GM12878 (cell line): ENCODE measurements around the gene JOSD2. TPM values are rescaled to one million over a fixed set of nuclear protein-coding genes. Genes with fewer than 3 reads are reported as not detected.

ENCODE experiments used
- ASH2L ChIP-seq: fragments of 300-600, 200-600 bp; sonication (generic); IDR thresholded peaks from 2 replicates; pipeline ENCODE4 v1.6.1; 2017; ENCODE audit warnings: low read depth, mild to moderate bottlenecking, borderline replicate concordance
- BCLAF1 ChIP-seq: fragments of 450-650 bp; IDR thresholded peaks from 2 replicates; pipeline ENCODE4 v1.6.1; 2017; ENCODE audit warnings: antibody characterized with exemption, mild to moderate bottlenecking, moderate library complexity
- BHLHE40 ChIP-seq, 2 experiments: fragments of 450-650 bp in 1 of 2; IDR thresholded peaks; 2 replicates each; pipeline ENCODE4 v1.6.1; 2011 to 2017; ENCODE audit warnings: low read depth in 2 of 2, borderline replicate concordance in 1 of 2, improper control_type of control experiment in 1 of 2, low read length in 1 of 2, mild to moderate bottlenecking in 1 of 2
- BMI1 ChIP-seq: fragments of 450-650 bp; IDR thresholded peaks from 2 replicates; pipeline ENCODE4 v1.6.1; 2016; ENCODE audit warnings: mild to moderate bottlenecking, moderate library complexity, borderline replicate concordance
- CBFB ChIP-seq: IDR thresholded peaks from 2 replicates; pipeline ENCODE4 v1.6.1; 2016; ENCODE audit warnings: antibody characterized with exemption, low read depth
- FOS ChIP-seq: IDR thresholded peaks from 3 replicates; pipeline ENCODE4 v1.6.1; 2011; ENCODE audit warnings: borderline replicate concordance; ENCODE audit not compliant: insufficient read length; ENCODE audit errors: extremely low read depth
- FOXK2 ChIP-seq: fragments of 450-650 bp; IDR thresholded peaks from 2 replicates; pipeline ENCODE4 v1.6.1; 2017; ENCODE audit warnings: mild to moderate bottlenecking, moderate library complexity
- HDAC2 ChIP-seq: fragments of 200-600 bp; sonication (generic); IDR thresholded peaks from 2 replicates; pipeline ENCODE4 v1.6.1; 2017
- MEF2A ChIP-seq: IDR thresholded peaks from 2 replicates; pipeline ENCODE4 v1.6.1; 2011; ENCODE audit warnings: low read depth, mild to moderate bottlenecking, low read length, moderate library complexity; ENCODE audit not compliant: insufficient read depth
- MXI1 ChIP-seq: fragments of 150-350 bp; IDR thresholded peaks from 2 replicates; pipeline ENCODE4 v1.6.1; 2011; ENCODE audit warnings: low read depth, mild to moderate bottlenecking, inconsistent platforms, low read length, improper control_type of control experiment
- MYC ChIP-seq: IDR thresholded peaks from 2 replicates; pipeline ENCODE4 v1.6.1; 2011; ENCODE audit warnings: mild to moderate bottlenecking, low read length, moderate library complexity, inconsistent platforms; ENCODE audit not compliant: insufficient read depth, insufficient replicate concordance, insufficient read length, severe bottlenecking
- NKRF ChIP-seq: fragments of 450-650 bp; conservative IDR thresholded peaks from 2 replicates; pipeline ENCODE4 v1.6.1; 2017; ENCODE audit warnings: mild to moderate bottlenecking, moderate library complexity
- NR2C1 ChIP-seq: fragments of 450-650 bp; IDR thresholded peaks from 2 replicates; pipeline ENCODE4 v1.6.1; 2017; ENCODE audit warnings: antibody characterized with exemption, mild to moderate bottlenecking, moderate library complexity
- NR2F1 ChIP-seq: fragments of 450-650 bp; conservative IDR thresholded peaks from 2 replicates; pipeline ENCODE4 v1.6.1; 2017; ENCODE audit warnings: mild to moderate bottlenecking
- NRF1 ChIP-seq: conservative IDR thresholded peaks from 2 replicates; pipeline ENCODE4 v1.6.1; 2011; ENCODE audit warnings: mild to moderate bottlenecking, low read depth, low read length, improper control_type of control experiment
- POU2F2 ChIP-seq: IDR thresholded peaks from 3 replicates; pipeline ENCODE4 v1.6.1; 2011; ENCODE audit warnings: low read depth, mild to moderate bottlenecking, low read length, borderline replicate concordance
- RELB ChIP-seq: fragments of 450-650 bp; IDR thresholded peaks from 2 replicates; pipeline ENCODE4 v1.6.1; 2017; ENCODE audit warnings: low read depth, mild to moderate bottlenecking, moderate library complexity
- RFX5 ChIP-seq: IDR thresholded peaks from 2 replicates; pipeline ENCODE4 v1.6.1; 2011; ENCODE audit warnings: low read depth, low read length, improper control_type of control experiment
- SIN3A ChIP-seq: IDR thresholded peaks from 2 replicates; pipeline ENCODE4 v1.6.1; 2012; ENCODE audit warnings: low read depth, low read length, improper control_type of control experiment
- SMC3 ChIP-seq: IDR thresholded peaks from 2 replicates; pipeline ENCODE4 v1.6.1; 2011; ENCODE audit warnings: low read length, improper control_type of control experiment, borderline replicate concordance
- SUZ12 ChIP-seq: fragments of 200-600 bp; sonication (generic); IDR thresholded peaks from one replicate; pipeline ENCODE4 v1.6.1; 2018; ENCODE audit warnings: antibody characterized with exemption, mild to moderate bottlenecking; ENCODE audit not compliant: unreplicated experiment
- TCF12 ChIP-seq: IDR thresholded peaks from 2 replicates; pipeline ENCODE4 v1.6.1; 2011; ENCODE audit warnings: low read depth, mild to moderate bottlenecking, low read length
- TCF3 ChIP-seq: IDR thresholded peaks from 2 replicates; pipeline ENCODE4 v1.6.1; 2012; ENCODE audit warnings: low read depth, mild to moderate bottlenecking, low read length, borderline replicate concordance; ENCODE audit not compliant: insufficient read depth
- ZNF24 ChIP-seq: fragments of 450-650 bp; IDR thresholded peaks from 2 replicates; pipeline ENCODE4 v1.6.1; 2017; ENCODE audit warnings: antibody characterized with exemption, mild to moderate bottlenecking
- ZSCAN29 ChIP-seq: fragments of 450-650 bp; IDR thresholded peaks from 2 replicates; pipeline ENCODE4 v1.6.1; 2017; ENCODE audit warnings: mild to moderate bottlenecking, moderate library complexity
- polyA plus RNA-seq, 11 experiments: library from polyadenylated mRNA; depleted of rRNA in 4 of 11; unstranded in 6 of 11; stranded (reverse) in 5 of 11; fragments of >200 nt; fragmentation: Nextera tagmentation in 4 of 11; fragmentation: Illumina TruSeq in 1 of 11; extraction: Ambion mirVana in 4 of 11; extraction: Trizol in 1 of 11; gene quantifications; 1 replicate in 1 of 11; 2 replicates in 10 of 11; pipeline versions ENCODE4 v1.2.1 to v1.2.3, GENCODE V29; 2011 to 2016; ENCODE audit warnings: inconsistent platforms in 2 of 11, missing spikeins in 2 of 11, low read depth in 1 of 11
- total RNA-seq, 4 experiments: library from RNA; depleted of rRNA in 3 of 4; stranded (reverse); fragments of >200 nt in 3 of 4; fragmentation: Illumina TruSeq in 1 of 4; extraction: Trizol in 1 of 4; gene quantifications; 2 replicates each; pipeline versions ENCODE4 v1.2.1 to v1.2.3, GENCODE V29; 2013 to 2021

JOSD2 gene
- total and polyA plus RNA-seq, 10 of the 15 experiments (the other 5 are each of a cell fraction or from before 2014, with no cell fraction given) = 0.91 to 26.7 (median 13.0) TPM

- no peak for TF ChIP-seq FOXK2
- peak; percentile 72; the same call in 1 of the 3 replicates for TF ChIP-seq POU2F2
- peak; percentile 33 for TF ChIP-seq MYC
- TF ChIP-seq BMI1 = no peak
- no peak for TF ChIP-seq FOS
- peak; percentile 37; the same call in 1 of the 2 replicates for TF ChIP-seq RELB
- peak in 1 of 2 experiments; percentile 72; a peak in 2 of 4 replicates for TF ChIP-seq BHLHE40 (IDR thresholded peaks at IDR 0.05; ENCODE audit: borderline replicate concordance in 1 of 2, low read depth in 2 of 2, low read length in 1 of 2)
- no peak for TF ChIP-seq SMC3
- peak; percentile 99 for TF ChIP-seq NRF1
- no peak for TF ChIP-seq BCLAF1
- 0 out of 2 replicates have a peak, but pooled peaks have one; percentile 40 for TF ChIP-seq NR2F1
- no peak for TF ChIP-seq MEF2A
- TF ChIP-seq NKRF = peak; percentile 48; the same call in 1 of the 2 replicates
- no peak for TF ChIP-seq ASH2L
- 0 out of 2 replicates have a peak, but pooled peaks have one; percentile 20 for TF ChIP-seq SIN3A
- no peak for TF ChIP-seq ZNF24
- peak; percentile 75 for TF ChIP-seq TCF12
- TF ChIP-seq TCF3 = peak; percentile 87
- no peak for TF ChIP-seq CBFB
- peak; percentile 49; the same call in 1 of the 2 replicates for TF ChIP-seq RFX5
- TF ChIP-seq ZSCAN29 = no peak
- TF ChIP-seq NR2C1 = no peak
- no peak for TF ChIP-seq HDAC2
- peak; percentile 24; the same call in 1 of the 2 replicates for TF ChIP-seq MXI1
- no peak for TF ChIP-seq SUZ12
Observed at GRCh38 chr19:50476224-50476906, 34.6 kb downstream of the JOSD2 start, which contains the start of the genes EMC10 and GARIN5A (continued).
